HG02981 (cell line): ENCODE data around the gene MAFG.
A peak's percentile ranks its signal among the peaks of the same experiment; 100 is the strongest.

Source experiments
- ATAC-seq: cut with Tn5 transposase; IDR thresholded peaks from one replicate; pipeline ENCODE4 v1.9.1; 2021; ENCODE audit warnings: mild to moderate bottlenecking, moderate library complexity; ENCODE audit not compliant: unreplicated experiment

MAFG gene

DNA sequence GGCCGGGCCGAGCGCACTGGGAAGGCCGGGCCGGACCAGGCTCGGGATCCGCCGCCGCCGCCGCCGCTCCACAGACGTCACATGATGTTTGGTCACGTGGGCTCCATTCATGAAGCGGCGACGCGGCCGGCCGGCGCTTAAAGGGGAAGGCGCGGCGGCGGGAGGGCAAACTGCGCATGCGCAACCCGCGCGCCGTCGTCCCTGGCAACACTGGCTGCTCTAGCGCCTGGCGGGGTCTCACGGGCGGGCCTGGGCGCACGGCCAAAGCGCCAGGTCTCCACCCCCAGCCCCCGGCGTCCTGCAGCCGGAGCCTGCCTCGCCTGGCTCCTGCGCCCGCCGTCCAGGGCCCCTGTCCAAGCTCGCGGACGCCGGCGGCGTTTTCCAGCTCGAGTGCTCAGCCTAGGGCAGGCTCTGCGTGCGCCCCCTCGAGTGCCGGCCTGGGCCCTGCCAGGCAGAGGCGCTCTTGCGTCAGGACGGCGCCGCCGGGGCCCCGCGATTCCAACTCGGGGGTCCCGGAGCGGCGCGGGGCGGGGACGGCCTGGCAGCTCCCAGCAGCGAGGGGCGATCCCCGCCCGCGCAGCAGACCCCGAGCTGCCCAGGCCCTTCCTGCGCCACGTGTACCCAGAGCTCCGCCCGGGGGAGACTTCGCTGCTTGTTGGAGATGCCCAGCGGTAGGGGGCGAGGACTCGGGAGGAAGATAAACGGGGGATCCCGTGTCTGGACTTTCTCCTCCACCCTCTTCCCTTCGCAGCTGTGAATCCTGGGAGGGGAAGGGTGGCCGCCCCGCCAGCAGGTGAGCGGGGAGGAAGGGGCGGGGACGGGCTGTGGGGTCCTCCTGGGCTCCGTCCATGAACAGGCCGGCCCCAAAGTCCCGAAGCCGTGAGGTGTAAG is at the start of gene MAFG:
TSS of gene MAFG (minus strand) at position 83 of the 891 bp plus-strand sequence. CDS start 4,550 bp downstream, outside the sequence.
- ATAC-seq: peak; percentile 41

DNA sequence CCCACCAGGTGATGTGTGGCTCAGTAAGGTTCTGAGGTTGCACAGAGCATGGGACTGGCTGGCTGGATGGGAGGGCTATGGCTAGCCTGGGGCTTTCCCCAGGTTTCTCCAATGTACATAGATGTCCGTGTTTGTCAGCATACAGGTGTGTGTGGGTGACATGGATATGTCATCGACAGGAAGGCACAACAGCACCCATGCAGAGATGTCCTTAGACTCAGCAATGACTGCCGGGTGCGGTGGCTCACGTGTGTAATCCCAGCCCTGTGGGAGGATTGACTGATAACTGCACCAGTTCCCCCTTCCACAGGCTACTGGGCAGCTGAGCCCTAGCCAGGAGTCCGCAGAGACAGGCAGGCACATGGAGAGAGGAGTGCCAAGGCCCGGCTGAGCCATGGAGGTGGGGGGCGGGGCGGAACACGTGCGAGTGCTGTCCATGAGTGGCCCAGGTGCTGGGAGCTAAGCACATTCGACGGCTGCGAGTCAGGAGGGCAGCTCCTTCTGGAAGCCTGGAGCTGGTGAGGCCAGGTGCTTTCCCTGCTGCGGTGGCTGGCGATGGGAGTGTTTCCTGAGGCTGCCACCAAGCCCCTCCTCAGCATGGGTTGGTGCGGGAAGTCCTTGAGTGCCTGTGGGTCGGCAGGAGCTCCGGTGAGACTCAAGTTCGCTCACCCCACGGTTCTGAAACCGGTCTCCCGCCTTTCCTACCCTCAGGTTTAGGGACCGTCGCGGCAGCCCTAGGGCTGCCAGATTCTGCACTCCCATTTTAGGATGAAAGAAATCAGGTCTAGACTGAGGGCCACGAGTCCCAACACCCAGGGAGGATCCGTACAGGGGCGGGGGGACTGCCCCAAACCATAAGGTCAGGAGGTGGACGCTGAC is 49.0 kb upstream of the MAFG start:
- ATAC-seq: peak; percentile 14

GRCh38 chr17:81973432-81973831 is 45.9 kb upstream of the MAFG start:
- no peak for ATAC-seq

DNA sequence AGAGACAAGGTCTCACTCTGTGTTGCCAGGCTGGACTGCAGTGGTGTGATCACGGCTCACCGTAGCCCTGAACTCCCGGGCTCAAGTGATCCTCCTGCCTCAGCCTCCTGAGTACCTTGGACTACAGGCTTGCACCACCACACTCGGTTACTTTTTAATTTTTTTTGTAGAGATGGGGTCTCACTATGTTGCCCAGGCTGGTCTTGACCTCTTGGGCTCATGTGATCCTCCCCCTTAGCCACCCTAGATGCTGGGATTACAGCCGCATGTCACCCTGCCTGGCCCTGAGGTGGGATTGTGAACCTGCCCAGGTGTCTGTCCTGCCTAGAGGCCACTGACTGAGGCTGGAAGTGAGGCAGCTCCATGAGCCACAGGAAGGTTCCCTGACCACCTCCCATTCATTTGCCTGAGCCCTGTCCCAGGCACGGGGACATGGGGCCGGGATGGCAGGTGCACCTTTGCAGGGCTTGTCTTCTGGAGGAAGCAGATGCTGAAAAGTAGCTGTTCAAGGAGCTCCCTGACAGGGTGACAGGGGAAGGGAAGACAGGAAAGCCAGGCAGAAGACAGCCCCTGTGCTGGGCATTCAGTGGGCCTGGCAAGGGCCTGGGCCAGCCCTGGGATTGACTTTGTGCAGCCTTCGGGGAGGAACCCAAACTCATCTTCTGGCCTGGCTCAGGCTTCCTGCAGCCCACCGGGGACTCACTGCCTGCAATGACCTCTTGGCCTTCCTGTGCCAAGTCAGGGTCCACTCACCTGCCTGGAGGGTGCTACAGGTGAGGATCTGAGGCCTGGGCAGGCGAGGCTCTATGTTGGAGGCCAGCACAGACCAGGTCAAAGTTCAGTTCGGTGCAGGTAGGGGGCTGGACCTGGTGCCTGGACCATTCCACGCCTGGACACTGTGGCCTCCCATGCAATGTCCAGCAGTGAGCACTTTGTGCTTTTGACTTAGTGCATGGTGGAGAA is 41.6 kb upstream of the MAFG start:
- no peak for ATAC-seq

DNA sequence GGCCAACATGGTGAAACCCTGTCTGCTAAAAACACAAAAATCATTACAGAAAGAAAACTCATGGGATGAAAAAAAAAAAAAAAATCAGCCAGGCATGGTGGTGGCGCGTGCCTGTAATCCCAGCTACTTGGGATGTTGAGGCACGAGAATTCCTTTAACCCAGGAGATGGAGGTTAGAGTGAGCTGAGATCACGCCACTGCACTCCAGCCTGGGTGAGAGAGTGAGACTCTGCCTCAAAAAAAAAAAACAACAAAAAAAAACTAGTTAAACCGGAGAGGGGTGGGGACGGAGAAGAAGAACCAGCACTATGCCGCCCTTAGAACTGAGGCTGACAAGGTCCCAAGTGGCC is 40.8 kb upstream of the MAFG start:
- no peak for ATAC-seq

- ATAC-seq: peak; percentile 49
Measured at GRCh38 chr17:81967533-81968395, 40.2 kb upstream of the MAFG start.

- ATAC-seq: no peak
Measured at GRCh38 chr17:81967244-81967532, 39.7 kb upstream of the MAFG start.

DNA sequence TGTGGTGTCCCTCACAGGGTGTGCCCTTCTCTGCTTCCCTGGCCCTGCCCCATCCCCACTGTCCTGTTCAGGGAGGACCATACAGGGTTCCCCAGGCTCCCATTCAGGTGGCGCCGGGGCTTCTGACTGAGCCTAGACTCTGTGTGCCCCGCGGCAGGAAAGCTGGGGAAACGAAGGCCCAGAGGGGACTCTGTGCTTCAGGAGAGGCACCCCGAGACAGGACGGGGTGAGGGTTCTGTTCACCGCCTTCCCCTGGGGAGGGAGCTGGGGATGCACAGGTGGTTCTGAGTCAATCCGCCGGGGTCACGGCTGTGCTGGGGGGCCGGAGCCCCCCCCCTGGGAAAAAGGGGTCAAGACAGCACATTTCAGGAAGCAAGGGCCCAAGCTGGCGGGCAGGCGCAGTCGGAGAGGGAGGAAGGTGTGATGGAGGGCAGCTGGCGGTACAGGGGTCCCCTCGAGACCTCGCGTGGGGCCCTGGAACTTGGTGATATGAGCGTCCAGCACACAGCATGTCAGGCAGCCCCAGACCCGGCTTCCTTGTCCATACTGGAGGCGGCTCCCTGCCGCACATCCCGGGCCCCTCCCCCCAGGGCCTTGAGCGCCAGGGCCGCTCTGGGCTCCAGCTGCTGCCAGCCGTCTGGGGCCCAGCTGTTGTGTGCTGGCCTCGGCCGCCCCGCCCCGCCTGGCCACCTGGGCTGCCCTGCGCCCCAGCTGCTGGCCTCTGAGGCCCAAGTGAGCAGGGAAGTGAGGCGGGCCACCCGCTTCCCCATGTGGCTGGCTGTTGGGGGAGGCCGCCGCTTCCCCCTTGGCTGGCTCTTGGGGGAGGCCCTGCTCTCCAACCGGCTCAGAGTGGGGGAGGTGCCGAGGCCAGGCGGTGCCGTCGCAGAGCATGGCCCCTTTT is 39.1 kb upstream of the MAFG start:
- ATAC-seq: no peak

- ATAC-seq: no peak
Measured at GRCh38 chr17:81964081-81964849, 36.7 kb upstream of the MAFG start.

DNA sequence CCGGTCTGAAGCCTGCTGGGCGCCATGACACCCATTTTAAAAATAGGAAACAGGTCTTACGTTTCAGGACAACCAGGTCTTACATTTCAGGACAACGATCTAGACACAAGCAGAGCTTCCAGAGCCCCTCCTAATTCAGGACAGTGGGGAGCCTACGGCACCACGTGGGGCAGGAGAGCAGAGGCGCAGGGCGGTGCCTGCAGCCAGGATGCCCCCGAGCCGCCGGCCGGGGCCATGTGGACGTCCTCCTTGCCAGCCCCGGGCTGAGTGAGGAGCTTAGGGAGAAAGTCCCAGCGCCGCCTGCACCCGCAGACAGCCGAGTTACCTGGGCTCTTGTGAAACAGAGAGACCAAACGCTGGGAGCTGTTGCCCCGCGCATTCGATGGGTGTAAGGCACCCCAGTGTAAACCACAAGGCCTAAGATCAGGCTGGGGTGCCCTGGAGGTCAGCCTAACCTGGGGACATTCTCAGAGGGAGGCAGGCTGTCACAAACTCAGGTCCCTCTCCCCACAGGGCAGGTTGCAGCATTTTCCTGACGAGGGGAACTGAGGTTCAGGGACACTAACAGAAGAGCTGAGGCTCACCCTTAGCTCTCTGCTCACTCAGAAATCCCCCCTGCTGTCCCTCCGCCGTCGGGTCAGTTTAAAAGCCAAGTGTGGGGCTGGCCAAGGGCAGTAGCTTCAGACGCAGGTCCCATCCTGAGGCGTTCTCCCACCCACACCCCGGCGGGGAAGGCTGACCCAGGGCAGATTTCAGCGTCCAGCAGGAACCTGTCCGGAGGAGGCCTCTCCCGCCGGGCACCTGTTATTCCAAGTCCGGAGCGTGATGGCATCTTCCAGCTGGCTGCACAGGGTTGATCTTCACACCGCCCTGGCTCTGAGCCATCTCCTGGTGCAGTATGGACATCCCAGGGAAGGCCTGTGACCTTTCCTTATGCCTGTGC is 35.2 kb upstream of the MAFG start:
- no peak for ATAC-seq

- no peak for ATAC-seq
Measured at GRCh38 chr17:81961521-81962498, 34.3 kb upstream of the MAFG start.

DNA sequence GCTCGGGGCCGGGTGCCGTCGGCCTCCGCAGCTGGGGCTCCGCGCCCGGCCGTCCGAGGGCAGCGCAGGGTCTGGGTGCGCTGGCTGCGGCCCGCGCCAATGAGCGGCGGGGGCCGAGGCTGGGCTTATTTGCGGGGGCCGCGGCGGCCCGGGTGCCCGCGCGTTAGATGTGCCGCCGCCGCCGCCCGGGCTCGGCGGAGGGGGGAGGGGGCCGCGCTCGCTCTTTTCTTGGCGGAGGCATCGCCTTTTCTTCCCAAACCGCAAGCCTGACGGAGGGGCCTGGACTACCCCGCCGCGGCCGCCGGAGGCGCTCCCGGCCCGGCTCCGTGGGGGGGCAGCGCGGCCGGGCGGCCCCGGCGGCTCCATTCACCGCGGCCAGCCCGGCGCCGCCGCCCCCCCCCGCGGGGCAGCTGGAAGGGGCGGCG is 33.6 kb upstream of the MAFG start, which contains the start of gene NOTUM:
TSS of gene NOTUM (minus strand) at position 101 of the 425 bp plus-strand sequence. CDS start 278 bp downstream, outside the sequence.
- no peak for ATAC-seq

DNA sequence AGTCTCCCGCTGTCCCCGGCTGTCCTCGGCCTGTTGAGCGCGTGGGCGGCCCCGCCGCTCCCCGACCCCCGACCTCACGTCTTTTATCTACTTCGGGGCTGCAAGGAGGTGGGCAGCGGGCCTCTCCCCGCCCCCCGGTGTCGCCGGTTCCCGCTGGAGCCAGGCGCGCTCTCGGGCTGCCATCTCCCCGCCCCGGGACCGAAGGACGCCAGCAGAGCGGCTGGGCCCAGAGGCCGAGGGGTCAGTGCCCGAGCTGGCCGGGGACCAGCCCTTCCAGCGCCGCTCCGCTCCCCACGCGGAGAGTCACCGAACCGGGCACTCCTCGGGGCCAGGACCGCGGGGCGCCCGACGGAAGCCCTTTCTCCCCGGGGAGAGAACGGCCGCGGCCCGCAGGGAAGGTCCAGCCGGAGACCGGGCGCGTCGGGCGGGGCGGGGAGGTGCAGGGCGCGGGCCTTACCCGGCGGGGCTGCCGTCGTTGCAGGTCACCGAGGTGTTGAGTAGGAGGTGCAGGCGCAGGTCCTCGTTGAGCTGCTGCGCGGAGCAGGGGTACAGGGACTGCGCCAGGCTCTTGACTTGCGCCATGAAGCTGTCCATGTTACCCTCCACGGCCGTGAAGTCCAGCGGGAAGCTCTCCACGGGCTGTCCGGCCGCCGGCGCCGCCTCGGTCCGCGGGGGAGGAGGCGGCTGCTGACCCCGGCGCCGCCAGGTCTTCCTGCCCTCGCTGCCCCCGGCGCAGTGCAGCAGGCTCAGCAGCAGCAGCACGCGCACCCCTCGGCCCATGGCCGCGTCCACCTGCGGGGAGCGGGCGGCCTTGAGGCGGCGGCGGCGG is 32.8 kb upstream of the MAFG start:
- ATAC-seq: no peak

DNA sequence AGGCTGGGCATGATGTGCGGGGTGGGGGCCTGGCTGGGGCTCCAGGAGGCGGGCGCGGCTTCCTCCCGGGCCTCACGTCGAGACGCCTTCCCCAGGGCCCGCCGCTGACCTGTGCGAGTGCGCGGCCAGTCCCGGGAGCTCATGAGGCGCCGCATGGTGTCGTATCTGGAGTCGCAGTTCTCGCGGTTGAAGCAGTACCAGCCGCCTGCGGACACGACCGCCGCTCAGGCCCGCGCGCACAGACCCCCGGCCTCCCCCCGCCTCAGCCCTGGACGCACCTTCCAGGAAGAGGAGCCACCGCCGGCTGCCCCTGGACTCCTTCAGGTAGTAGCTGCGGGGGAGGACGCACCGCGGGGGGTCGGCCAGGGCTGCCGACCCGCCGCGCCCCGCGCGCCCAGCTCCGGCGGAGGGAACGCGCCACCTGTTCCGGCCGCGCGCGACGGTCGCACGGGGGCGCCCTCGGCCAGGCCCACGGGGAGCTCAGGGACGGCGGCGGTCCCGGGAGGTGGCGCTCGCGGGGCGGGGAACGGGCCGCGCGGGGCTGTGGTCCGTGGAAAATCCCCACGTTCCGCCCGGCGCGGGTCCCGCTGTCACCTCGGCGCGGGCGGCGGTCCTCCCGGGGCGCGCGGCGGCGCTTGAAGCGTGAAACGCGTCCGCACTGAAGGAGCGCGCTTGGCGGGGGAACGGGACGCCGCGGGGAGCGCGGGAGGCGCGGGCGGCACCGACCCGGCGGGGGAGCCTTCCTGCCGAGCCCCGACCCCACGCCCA is 32.0 kb upstream of the MAFG start:
- ATAC-seq: no peak
